ENCODE data around the gene DELE1.

- TF ChIP-seq CTCF (tag by site-specific recombination; IDR thresholded peaks at IDR 0.05), result peak; percentile 87
- TF ChIP-seq ZNF121 (tag by site-specific recombination; IDR thresholded peaks at IDR 0.05), result no peak
- TF ChIP-seq ZBTB26 (tag by site-specific recombination; optimal IDR thresholded peaks at IDR 0.05), result no peak
These were observed 37.0 kb downstream of the DELE1 start for GRCh38 chr5:141960449-141961323.

All from HEK293 (cell line).